GM19463 (cell line): ENCODE data around the gene TTC6.

Experiments
- ATAC-seq: cut with Tn5 transposase; IDR thresholded peaks from one replicate; pipeline ENCODE4 v1.9.1; 2021; ENCODE audit warnings: mild to moderate bottlenecking, moderate library complexity; ENCODE audit not compliant: unreplicated experiment

TTC6 gene

DNA sequence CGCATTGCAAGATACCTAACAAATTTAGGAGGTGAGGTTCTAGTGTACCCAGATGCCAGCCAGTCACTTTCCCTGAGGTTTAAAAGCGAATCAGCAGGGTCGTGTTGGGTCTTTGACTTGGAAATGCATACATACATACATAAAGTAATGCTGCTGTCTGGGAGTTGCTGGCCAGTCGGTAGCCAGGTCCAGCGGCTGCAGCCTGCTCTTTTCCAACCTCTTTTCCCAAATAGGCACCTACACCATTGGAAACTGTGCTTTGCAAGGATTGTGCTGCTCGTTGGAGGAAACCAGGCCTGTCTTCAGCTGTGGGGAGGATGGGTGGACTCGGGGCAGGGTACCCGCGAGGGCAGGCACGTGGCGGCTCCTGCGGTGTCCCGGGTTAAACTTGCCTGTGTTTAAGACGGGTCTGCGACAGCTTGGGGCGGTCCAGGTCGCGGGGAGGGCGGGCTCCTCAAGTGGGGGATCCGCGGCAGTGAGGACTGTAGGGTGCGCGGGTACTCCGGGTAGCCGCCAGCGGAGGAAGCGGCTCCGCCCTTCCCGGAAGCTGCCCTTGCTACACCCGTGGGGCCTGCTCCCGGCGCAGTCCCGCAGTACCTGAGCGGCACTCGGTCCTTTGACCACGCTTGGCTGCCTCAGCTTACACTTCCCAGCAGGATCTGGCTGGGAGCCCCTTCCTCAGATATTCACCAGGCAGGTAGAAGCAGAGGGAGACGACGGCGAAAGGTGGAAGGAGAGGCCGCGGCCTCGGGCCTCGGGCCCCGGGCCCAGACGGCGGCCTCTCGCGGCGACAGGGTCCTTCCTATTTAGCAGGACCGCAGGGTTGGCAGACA is 2.7 kb downstream of the TTC6 start:
- ATAC-seq: no peak

DNA sequence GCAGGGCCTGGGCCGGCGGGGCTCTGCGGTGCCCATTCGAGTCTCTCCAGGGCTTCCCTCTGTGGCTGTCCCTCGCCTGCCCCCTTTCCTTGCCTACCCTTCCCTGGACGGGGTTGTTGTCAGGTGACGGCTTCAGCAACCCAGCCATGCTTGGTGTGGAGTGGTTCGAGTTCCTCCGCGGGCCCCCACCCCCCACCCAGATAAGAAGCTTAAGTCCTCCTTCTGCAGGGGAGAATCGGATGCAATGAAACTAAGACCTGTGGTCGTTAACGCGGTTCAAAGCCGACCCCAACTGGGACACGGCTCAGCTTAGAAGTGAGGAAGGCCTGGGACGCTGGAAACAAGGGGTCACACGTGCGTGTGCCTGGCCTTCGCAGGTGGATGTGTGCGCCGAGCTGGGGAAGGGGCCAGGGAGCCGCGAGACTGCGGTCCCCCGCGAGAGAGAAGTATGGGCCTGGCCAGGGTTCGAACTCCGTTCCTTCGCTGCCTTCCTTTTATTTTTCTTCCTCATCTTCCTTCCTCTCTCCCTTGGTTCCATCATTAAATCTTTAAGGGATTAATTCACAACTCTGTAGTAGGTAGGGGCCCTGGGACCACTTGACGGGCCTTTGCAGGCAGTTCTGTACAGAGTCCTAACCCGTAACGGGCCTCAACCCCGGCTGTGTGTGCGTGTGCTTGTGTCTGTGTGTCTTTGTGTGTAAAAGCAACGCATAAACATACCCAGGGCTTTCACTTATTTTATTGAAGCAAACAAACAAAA is 3.5 kb downstream of the TTC6 start:
- ATAC-seq: no peak

DNA sequence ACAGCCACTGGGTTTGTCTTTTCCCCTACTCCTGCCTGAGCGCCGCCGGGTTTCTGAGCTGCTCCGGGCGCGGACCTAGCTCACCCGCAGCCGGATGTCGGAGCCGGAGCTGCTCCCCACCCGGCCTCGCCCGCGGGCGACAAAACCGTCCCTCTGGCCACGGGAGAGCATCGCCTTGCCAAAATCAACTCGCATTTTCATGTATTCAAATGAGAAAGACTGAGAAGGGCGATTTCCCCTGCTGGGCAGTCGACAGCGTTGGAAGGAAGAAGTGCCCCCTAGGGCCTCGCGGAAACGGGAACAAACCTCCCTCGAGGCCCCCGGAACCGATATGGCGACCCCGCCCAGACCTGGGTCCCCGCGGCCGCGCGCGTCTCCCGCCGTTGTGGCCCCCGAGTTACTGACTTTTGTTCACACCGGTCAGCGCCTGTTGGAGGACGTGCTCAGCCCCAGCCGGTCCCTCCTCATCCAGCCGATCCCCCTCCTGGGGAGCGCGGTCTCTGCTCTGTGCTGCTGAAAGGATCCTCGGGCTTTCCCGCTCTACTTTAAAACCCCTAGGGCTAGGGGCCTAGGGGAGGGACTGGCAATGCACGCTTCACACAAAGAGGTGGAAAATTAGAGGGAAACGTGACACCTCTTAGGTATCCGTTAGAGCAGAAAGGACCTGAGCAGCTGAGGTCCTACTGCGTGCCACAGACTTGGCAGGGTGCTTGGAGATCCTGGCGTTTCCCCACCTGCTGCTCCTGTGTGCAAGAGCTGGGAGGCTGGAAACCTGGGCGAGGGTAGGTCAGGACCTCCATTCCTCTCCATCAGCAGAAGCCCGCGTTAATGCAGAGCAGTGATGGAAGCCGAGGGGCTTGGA is 4.3 kb downstream of the TTC6 start:
- ATAC-seq: no peak

DNA sequence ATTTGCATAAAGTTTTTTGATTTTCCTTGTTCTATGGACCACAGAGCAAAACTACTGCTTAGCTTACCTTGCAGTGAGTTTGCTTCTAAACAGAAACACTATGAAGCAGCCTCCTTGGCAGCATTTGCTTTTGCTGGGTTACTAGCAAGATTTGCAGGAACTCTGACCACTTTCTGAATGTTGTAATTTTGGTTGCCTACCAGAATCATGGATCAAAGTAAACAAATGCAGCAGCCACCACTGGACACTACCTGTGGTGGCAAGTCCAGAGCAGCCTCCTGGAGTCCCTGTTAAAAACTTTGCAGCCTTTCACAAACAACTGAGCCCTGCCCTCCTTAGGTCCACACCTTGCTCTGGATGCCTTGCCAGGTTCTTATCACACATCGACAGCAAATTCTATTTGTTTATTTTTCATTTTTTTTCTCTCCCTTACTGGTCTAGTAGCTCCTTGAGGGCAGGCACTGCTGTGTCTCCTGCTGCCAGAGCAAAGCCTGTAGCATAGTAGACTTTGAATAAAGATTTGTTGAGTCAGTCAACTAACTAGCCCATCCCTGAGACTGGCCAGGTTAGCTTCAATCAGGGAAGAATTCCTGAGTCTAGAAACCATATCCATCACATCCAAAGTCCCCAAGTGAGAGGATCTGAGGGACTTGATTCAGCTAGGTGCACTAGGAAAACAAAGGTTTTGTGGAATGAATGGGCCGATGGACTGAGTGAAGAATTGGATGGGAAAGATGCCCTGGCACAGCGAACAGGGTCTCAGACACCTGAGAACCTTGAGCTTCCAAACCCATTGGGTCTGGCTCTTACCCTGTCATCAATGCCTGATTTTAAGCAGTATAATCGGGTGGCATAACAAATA is 5.7 kb downstream of the TTC6 start:
- no peak for ATAC-seq

DNA sequence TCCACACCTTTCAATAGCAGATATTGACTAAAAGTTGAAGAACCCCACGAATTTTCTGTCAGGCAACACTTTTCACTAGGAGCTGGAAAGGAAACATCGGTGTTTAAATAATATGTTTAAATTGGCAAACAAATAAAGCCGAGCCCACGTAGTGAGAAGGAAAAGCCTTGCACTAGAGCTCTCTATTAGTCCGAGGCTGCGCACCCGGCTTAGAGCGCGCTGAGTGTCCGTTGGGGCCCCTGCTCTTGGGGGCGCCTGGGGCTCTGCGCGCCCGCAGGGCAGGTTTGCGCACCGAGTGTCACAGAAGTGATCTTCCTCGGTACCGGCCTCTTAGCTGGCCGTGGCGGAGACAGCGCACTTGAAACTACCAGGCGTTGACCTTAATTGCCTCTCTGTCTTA is 6.4 kb downstream of the TTC6 start:
- ATAC-seq: no peak

DNA sequence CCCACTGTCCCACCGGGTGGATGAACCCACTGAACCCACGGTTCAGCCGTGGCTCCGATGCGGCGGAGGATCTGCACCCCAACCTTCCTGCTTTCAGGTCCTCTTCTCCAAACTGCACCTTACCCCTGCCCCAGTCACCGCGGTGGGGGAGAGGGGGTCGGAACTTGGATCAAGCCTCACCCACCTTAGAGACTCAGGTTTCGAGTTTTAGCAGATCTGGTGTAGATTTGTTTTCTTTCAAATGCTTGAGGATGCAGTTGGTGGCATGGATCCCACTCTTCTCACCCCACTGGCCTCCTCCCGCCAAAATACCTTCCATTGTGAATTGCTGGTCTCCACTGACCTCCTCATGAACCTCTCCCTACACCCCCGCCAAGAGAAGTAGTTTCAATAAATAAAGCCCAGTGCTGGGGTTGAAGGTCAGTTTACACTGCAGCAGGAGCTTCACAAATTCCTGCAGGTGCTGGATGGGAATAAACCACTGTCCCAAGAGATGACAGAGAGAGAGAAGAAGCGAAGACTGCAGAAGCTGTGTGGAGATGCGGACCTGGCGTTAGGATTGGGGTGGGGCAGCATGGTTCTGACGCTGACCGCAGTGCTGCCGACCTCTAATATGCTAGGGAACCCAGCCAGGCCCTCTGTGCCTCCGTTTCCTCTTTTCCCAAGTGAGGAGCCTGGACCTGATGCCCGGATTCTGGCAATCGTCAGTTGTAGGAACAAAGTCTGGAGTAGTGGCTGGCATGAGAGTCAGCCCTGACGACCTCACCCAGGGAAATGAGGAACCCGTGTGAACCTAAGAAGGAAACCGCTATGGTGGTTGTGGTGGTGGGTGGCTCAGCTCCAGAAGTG is 7.4 kb downstream of the TTC6 start:
- no peak for ATAC-seq

DNA sequence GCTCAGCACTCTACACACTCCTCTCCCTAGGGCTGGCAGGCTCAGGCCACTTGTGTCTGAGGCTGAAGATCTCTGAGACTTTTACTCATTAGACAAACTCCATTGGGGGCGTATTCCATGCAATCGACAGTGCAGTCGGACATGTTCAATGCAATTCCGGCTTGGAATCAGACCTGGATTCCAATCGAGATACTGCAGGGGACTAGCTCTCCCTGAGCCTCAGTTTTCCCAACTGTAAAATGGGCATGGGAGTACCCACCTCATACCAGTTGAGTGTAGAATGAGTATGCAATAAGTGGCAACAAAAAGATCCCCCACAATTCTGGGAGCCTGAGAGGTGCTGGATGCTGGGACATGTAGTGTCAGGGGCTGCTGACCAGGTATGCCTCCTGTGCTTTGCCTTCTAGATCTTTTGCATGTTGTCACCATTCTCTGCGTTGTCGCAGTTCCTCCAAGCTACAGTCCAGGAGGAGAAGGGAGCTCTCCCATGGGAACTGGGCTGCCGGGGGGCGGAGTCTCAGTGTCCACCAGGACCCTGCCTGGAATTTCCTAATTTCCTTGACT is 8.3 kb downstream of the TTC6 start:
- ATAC-seq: no peak

DNA sequence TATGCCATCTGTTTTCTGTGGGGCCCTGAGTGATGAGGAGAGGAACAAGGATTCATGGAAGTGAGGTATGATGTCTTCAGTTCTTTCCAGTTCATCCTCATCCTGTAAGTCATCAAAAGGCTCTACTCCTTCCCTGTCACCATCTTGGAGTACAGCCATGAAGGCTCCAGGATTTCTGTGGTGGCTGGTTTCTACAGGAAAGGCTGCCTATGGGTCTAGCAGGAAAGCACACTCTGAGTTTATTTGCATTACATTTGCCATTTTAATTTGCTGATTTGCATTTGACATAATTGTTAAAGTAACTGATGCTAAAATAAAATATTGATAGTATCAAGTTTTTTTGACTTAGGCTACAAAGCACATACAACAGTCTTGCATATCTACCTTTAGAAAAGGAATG is 11.2 kb downstream of the TTC6 start:
- no peak for ATAC-seq

DNA sequence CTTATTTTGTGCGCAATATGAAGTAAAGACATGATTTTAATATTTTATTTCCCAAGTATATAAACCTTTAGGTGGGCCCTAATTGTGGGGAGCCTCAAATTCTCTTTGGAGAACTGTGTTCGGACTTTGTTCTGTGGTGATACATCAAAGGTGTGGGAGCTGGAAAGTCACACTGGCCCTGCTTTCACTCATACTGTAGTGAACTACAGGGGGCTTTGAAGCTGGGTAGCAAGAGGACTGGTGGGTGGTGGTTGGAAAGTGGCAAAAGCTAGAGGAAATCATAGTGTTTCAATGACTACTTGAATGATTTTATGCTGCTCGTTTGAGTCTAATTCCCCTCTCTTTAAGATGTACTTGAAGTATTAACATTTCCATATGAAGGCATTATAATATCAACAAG is 13.2 kb downstream of the TTC6 start:
- ATAC-seq: no peak

DNA sequence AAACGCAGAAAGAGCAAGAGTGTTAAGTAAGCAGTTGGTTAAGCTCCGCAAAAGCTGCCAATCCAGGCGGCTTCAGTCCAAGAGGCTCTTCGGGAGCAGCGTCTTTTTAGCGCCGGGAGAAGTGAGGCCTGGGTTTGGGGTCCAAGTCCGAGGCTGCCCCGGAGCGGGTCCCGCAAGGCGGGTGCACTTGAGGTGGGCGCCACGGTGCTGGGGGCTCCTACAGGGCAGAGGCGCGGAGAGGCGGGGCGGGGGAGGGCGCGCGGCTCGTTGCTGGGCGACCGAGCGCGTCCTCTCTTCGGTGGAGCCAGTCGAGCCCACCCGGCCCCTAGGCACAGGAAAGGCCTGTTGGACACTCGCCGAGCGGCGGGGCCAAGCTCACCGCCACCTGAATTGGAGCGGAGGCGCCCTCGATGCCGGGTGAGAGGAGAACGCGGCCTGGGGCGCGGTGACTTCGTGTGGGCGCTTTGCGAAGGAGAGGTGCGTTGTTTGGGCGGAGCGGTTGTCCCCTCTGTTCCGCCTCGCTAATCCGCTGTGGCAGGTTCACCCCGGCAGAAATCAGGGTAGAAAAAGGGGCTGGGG is 15.6 kb downstream of the TTC6 start:
- ATAC-seq: no peak

DNA sequence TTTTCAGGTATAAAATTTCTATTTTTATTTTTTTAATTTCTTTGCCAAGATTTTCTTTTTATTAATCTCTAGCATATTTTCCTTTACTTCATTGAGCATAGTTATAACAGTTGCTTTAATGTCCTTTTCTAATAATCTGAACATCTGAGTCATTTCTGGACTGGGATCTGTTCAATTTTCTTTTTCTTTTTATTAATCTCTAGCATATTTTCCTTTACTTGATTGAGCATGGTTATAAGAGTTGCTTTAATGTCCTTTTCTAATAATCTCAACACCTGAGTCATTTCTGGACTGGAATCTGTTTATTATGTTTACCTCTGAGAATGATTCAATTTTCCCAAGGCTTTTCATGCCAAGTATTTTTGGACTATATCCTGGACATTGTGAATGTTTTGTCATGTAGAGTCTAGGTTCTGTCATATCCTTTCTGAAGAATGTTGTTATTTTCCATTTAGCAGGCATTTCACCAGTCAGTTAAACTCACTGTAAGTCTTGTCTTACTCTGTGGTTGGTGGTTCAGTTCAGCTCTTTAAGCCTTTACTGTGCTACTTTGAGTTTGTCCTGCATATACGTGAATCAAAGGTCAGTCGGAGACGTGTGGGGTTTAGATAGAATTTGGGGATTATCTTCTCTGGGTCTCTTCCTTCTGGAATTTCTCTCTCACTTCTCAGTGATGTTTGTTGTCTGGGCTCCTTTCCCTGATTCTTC is 20.3 kb downstream of the TTC6 start:
- no peak for ATAC-seq

DNA sequence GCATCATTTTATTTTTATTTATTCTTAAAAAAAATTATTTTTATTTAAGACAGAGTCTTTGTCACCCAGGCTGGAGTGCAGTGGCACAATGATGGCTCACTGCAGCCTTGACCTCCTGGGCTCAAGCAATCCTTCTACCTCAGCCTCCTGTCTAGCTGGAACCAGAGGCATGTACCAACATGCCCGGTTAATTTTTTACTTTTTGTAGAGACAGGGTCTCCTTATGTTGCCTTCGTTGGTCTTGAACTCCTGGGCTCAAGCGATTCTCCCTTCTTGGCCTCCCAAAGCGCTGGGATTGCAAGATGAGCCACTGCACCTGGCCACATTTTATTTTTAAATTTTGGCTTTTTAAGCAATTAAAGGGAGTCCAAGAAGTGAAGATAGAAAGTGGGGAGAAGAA is 21.4 kb downstream of the TTC6 start:
- no peak for ATAC-seq

DNA sequence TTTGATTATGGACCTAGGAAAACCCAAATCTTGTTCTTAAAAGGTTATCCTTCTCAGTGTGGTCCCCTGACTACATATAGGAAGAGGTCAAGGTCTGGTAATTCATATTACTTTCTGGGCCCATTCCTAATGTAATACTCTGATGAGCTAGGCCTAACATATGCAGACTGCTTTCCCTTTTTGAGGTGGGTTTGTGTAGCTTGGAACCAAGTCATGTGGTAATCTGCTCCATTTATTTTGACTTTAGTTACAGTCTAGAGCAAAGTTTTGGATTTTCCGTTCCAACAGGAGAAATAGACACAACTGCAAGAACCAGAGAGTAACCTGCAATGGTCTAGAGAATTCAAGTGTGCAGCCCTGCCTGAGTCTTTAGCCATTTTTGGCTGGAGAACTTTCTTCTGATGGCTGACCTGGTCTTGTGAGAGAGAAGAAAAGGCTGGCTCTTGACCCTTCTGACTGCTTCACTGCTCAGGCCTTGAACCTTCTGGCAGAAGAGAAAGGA is 22.5 kb downstream of the TTC6 start:
- ATAC-seq: no peak

DNA sequence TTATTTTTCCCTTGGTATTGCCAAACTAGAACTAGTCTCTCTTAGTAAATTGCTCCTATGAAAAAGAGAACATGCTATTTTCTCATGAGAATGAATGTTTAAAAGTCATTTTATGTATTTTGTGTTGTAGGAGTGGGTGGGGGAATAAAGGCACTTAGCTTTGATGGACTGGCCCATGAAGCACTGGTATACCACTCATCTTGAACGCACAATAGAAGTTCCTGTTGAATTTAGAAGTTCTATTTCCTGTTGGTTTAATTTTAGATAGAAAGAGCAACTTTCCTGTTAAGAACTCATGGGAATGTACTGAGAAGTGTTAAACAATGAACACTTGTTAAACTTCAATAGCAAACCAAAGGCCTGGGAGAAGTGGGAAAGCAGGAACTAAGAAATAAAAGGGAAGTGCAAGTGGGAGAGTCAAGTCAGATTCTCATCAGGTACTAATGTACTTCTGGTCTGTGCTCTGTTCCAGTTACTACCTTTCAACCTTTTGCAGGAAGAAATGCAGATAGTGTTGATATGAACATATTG is 23.1 kb downstream of the TTC6 start:
- no peak for ATAC-seq

DNA sequence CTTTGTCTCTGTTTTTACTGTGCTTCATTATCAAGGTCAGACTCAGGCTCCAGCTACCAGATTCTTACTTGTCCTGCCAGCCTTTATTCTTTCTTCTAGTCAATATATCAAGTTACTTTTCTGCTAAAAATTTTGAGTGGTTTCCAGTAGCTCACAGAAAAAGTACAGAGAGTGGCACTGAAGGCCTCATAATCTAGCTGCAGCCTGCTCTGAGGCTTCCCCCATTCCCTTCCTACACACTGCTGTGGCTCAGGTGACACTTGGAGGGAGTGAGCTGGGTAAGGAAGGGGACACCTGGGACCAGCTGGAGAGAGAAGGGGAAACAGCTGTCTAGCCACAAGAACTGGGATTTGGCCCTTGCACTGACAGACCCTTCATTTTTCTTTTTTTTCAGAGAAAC is 25.4 kb downstream of the TTC6 start:
- ATAC-seq: no peak

DNA sequence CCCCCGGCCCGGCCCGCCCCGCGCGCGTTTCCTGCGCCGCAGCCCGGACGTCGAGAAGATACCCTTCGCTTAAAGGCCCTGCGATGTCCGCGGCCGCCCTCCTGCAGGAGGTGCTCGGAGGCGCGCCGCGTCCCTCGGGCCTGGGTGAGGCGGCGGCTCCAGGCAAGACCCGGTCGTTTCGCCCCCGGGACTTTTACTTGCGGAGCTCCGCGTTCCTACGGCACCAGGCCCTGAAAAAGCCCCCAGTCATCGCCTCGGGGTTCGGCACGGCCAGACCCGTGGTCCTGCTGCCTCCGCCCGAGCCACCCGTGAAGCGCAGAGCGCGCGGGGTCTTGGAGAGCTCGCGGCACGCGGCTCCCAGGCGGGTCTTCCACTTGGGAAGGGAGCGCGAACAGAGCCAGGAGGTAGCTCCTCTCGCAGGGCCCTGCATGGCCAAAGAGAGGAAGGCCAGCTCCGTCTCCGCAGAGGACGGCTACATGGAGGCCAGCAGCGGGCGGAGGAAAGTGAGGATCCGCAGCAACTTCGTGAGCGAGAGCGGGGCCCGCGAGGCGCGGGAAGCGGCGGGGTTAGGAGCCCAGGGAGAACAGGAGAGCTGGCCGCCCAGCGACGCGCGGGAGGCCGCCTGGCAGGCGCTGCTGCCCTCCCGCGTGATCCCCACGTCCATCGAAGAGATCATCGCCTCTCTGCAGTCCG is 26.9 kb downstream of the TTC6 start:
- ATAC-seq: no peak

DNA sequence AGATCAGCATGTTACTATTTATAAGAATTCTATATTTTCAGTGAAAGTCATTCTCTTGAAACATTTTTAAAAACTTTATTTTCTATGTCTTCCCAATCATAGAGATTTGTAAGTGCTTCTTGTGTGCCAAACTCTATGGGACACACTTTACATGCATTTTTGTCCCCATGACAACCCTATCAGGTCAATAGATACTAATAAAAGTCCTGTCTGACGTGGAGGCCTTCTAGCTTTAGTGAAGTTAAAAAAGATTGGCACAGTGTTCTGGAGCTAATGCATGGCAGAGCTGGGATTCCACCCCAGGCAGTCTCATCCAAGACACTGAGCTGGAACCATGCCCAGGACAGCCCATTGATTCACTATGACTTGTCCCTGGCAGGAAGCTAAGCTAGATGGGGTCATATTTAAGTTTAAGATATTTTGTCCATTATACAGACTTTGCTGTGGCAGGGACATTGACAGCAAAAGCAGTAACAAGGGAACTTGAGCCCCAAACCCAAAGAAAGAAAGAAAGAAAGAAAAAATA is 28.1 kb downstream of the TTC6 start:
- no peak for ATAC-seq
